IMR-90 (cell line): ENCODE results near the gene MARCHF2. TPM values are rescaled to one million over a fixed set of nuclear protein-coding genes. Genes with fewer than 3 reads are reported as not detected.

Experiments used
- ATAC-seq: fragments of 200-7000 bp; cut with Tn5 transposase; 2 replicates; pipeline ENCODE4 v1.9.1; 2020; ENCODE audit warnings: low read depth, mild to moderate bottlenecking, moderate library complexity
- BruUV-seq: library from RNA; stranded (reverse); fragments of 400-500 nt; replicated peaks from 2 replicates; lab custom pipeline; 2021; lab: Mats Ljungman, UMichigan
- CTCF ChIA-PET: fragments of 300-600 bp; formaldehyde crosslinking; extraction: SDS; loops from one replicate; lab custom pipeline; 2021; ENCODE audit warnings: antibody characterized with exemption; lab: Yijun Ruan, JAX
- POLR2A ChIA-PET: fragments of 300-600 bp; sonication (Branson Sonifier 250); formaldehyde crosslinking; loops from one replicate; lab custom pipeline; 2022; ENCODE audit warnings: antibody characterized with exemption; ENCODE audit not compliant: unreplicated experiment; lab: Charles Lee
- DNase-seq: peaks from one replicate; pipeline ENCODE4 v3.0.0; 2013
- H2AFZ ChIP-seq: replicated peaks from 2 replicates; pipeline ENCODE3; 2013; ENCODE audit warnings: low read length, mild to moderate bottlenecking; ENCODE audit not compliant: poor library complexity
- H2AK5ac ChIP-seq: 2 replicates; pipeline ENCODE4 v1.6.1; 2013; ENCODE audit warnings: low read depth, low read length, inconsistent platforms
- H2AK9ac ChIP-seq: replicated peaks from 2 replicates; pipeline ENCODE3; 2013; ENCODE audit warnings: mild to moderate bottlenecking, low read depth, low read length, moderate library complexity; ENCODE audit not compliant: poor library complexity
- H2BK120ac ChIP-seq: 2 replicates; pipeline ENCODE4 v1.6.1; 2013; ENCODE audit warnings: low read depth, low read length, inconsistent platforms
- H2BK15ac ChIP-seq: 3 replicates; pipeline ENCODE4 v1.6.1; 2013; ENCODE audit warnings: low read depth, low read length, inconsistent platforms
- H2BK20ac ChIP-seq: 2 replicates; pipeline ENCODE4 v1.6.1; 2013; ENCODE audit warnings: low read depth, mild to moderate bottlenecking, inconsistent platforms, low read length, moderate library complexity
- H2BK5ac ChIP-seq: 2 replicates; pipeline ENCODE4 v1.6.1; 2013; ENCODE audit warnings: mild to moderate bottlenecking, low read depth, low read length, inconsistent platforms; ENCODE audit not compliant: poor library complexity, severe bottlenecking
- H3K14ac ChIP-seq: replicated peaks from 2 replicates; pipeline ENCODE4 v1.6.1; 2013; ENCODE audit warnings: low read depth, low read length, inconsistent platforms
- H3K18ac ChIP-seq: 2 replicates; pipeline ENCODE4 v1.6.1; 2013; ENCODE audit warnings: low read depth, low read length, control low read depth
- H3K23ac ChIP-seq: 2 replicates; pipeline ENCODE4 v1.6.1; 2013; ENCODE audit warnings: low read depth, low read length, inconsistent platforms
- H3K27ac ChIP-seq: 2 replicates; pipeline ENCODE4 v1.5.1; 2013; ENCODE audit warnings: mild to moderate bottlenecking, control low read depth, low read length; ENCODE audit not compliant: insufficient read depth
- H3K27me3 ChIP-seq: 2 replicates; pipeline ENCODE4 v1.6.1; 2013; ENCODE audit warnings: low read length; ENCODE audit not compliant: control insufficient read depth, insufficient read depth
- H3K36me3 ChIP-seq: 2 replicates; pipeline ENCODE4 v1.6.1; 2013; ENCODE audit warnings: low read length, mixed read lengths; ENCODE audit not compliant: control insufficient read depth, insufficient read depth
- H3K4ac ChIP-seq: 2 replicates; pipeline ENCODE4 v1.6.1; 2013; ENCODE audit warnings: low read depth, low read length, inconsistent platforms
- H3K4me1 ChIP-seq: 2 replicates; pipeline ENCODE4 v1.6.1; 2013; ENCODE audit warnings: low read length, mixed read lengths; ENCODE audit not compliant: control insufficient read depth, insufficient read depth
- H3K4me2 ChIP-seq: 2 replicates; pipeline ENCODE4 v1.6.1; 2013; ENCODE audit warnings: low read depth, mild to moderate bottlenecking, control low read depth, low read length, moderate library complexity
- H3K4me3 ChIP-seq: 2 replicates; pipeline ENCODE4 v1.5.1; 2013; ENCODE audit warnings: low read depth, mild to moderate bottlenecking, control low read depth, low read length, moderate library complexity; ENCODE audit not compliant: insufficient read depth
- H3K56ac ChIP-seq: 2 replicates; pipeline ENCODE4 v1.6.1; 2013; ENCODE audit warnings: low read length, inconsistent platforms; ENCODE audit not compliant: insufficient read depth; ENCODE audit errors: extremely low read depth
- H3K79me1 ChIP-seq, 2 experiments: 2 replicates each; pipeline ENCODE4 v1.6.1; 2013; ENCODE audit warnings: low read length in 2 of 2, inconsistent platforms in 1 of 2, low read depth in 1 of 2
- H3K9ac ChIP-seq: 2 replicates; pipeline ENCODE4 v1.6.1; 2013; ENCODE audit warnings: low read depth, low read length, control low read depth
- H3K9me1 ChIP-seq: 2 replicates; pipeline ENCODE4 v1.6.1; 2013; ENCODE audit warnings: low read length, inconsistent platforms; ENCODE audit not compliant: insufficient read depth
- H3K9me3 ChIP-seq: 2 replicates; pipeline ENCODE4 v1.6.1; 2013; ENCODE audit warnings: low read length; ENCODE audit not compliant: control insufficient read depth, insufficient read depth
- H4K20me1 ChIP-seq: 2 replicates; pipeline ENCODE4 v1.6.1; 2013; ENCODE audit warnings: low read length, inconsistent platforms; ENCODE audit not compliant: insufficient read depth
- H4K5ac ChIP-seq: 2 replicates; pipeline ENCODE4 v1.6.1; 2013; ENCODE audit warnings: mild to moderate bottlenecking, low read depth, low read length, control low read depth
- H4K8ac ChIP-seq, 2 experiments: 2 replicates each; pipeline ENCODE4 v1.6.1; 2013; ENCODE audit warnings: low read depth in 2 of 2, low read length in 2 of 2, control low read depth in 1 of 2, inconsistent platforms in 1 of 2
- H4K91ac ChIP-seq: 2 replicates; pipeline ENCODE4 v1.6.1; 2013; ENCODE audit warnings: low read depth, low read length, inconsistent platforms; ENCODE audit not compliant: insufficient read depth
- BHLHE40 ChIP-seq: fragments of 150-350 bp; IDR thresholded peaks from 2 replicates; pipeline ENCODE4 v1.6.1; 2016; ENCODE audit warnings: mild to moderate bottlenecking, low read depth, low read length
- CEBPB ChIP-seq: IDR thresholded peaks from 2 replicates; pipeline ENCODE4 v1.6.1; 2012; ENCODE audit warnings: low read depth, low read length, improper control_type of control experiment
- CHD1 ChIP-seq: IDR thresholded peaks from 2 replicates; pipeline ENCODE4 v1.6.1; 2012; ENCODE audit warnings: low read depth, low read length, improper control_type of control experiment
- ELK1 ChIP-seq: fragments of 150-350 bp; IDR thresholded peaks from 2 replicates; pipeline ENCODE4 v1.6.1; 2016; ENCODE audit warnings: low read depth, mild to moderate bottlenecking, low read length, moderate library complexity, borderline replicate concordance
- FOS ChIP-seq: fragments of 150-350 bp; IDR thresholded peaks from 2 replicates; pipeline ENCODE4 v1.6.1; 2016; ENCODE audit warnings: low read depth, low read length
- MAFK ChIP-seq: IDR thresholded peaks from 2 replicates; pipeline ENCODE4 v1.6.1; 2012; ENCODE audit warnings: low read depth, low read length, improper control_type of control experiment
- MAZ ChIP-seq: IDR thresholded peaks from 2 replicates; pipeline ENCODE4 v1.6.1; 2012; ENCODE audit warnings: low read depth, mild to moderate bottlenecking, low read length, improper control_type of control experiment, moderate library complexity, borderline replicate concordance
- RAD21 ChIP-seq: IDR thresholded peaks from 2 replicates; pipeline ENCODE4 v1.6.1; 2012; ENCODE audit warnings: low read length, improper control_type of control experiment
- RCOR1 ChIP-seq: IDR thresholded peaks from 2 replicates; pipeline ENCODE4 v1.6.1; 2012; ENCODE audit warnings: mild to moderate bottlenecking, low read length, improper control_type of control experiment; ENCODE audit not compliant: insufficient replicate concordance
- SMC3 ChIP-seq: fragments of 150-350 bp; IDR thresholded peaks from 2 replicates; pipeline ENCODE4 v1.6.1; 2016; ENCODE audit warnings: low read depth, mild to moderate bottlenecking, antibody characterized with exemption, low read length, moderate library complexity
- USF2 ChIP-seq: fragments of 150-350 bp; IDR thresholded peaks from 2 replicates; pipeline ENCODE4 v1.6.1; 2017; ENCODE audit warnings: mild to moderate bottlenecking, antibody characterized with exemption, low read length, low read depth
- WGBS, 2 experiments: methylation state at CpG; one replicate each; pipeline versions ENCODE4 v1.1.5 to v1.1.7; 2013; ENCODE audit warnings: missing lambda C conversion rate in 2 of 2; ENCODE audit not compliant: insufficient read length in 1 of 2; ENCODE audit errors: extremely low coverage in 2 of 2; 5-methylcytosine and 5-hydroxymethylcytosine counted together
- dilution Hi-C: fragments of 300-500 bp; cut with HindIII; formaldehyde crosslinking; loops from one replicate; pipeline ENCODE4 v1.14.3; 2018; ENCODE audit warnings: low sequenced_read_pairs; ENCODE audit not compliant: unreplicated experiment
- in situ Hi-C: fragments of 300-500 bp; cut with MboI; formaldehyde crosslinking; loops from 3 replicates; pipeline ENCODE4 v1.14.3; 2019; ENCODE audit warnings: low sequenced_read_pairs, inconsistent platforms, mixed read lengths
- intact Hi-C: fragments of 100-400 bp; cut with micrococcal nuclease; formaldehyde crosslinking; loops from 2 replicates; pipeline ENCODE4 v1.10.0; 2022
- polyA plus RNA-seq, 3 experiments: library from polyadenylated mRNA; depleted of rRNA; stranded (reverse); fragments of >200 nt; gene quantifications; 2 replicates each; pipeline ENCODE4 v1.2.3, GENCODE V29; 2012; ENCODE audit warnings: low replicate concordance in 1 of 3
- total RNA-seq: library from RNA; depleted of rRNA; stranded (reverse); fragments of >200 nt; gene quantifications from 2 replicates; pipeline ENCODE4 v1.2.3, GENCODE V29; 2012

The MARCHF2 gene
- total and polyA plus RNA-seq, 2 of the 4 experiments (the other 2 are of a cell fraction), result 33.8 to 58.8 TPM

DNA sequence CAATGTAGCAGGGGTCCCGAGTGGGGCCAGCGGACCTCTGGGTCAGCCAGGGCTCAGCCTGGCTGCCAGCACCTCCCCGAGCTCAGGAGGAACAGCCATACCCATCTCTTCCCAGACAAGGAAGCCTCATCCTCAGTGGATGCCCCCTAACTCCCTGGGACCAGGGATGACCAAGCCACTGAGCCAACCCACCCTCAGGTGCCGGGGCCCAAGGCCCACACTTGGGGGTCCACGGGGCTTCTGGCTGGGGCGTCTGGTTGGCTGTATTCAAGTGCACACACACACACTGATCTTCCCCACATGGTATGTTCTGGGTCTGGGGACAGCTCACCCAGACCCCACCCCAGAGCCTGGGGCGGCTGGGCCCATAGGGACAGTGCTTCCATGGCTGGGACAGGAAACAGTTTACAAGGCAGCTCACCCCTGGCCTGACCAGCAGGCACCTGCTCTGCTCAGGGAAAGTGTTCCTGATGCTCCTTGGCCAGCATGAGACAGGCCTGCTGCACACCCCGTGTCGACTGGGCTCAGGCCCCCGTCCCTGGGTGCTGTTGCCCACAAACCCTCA lies 15.3 kb upstream of the MARCHF2 start:
- in situ Hi-C loops, result loop anchor here (5.0 kb wide), 1 partner anchor 41 kb away; no protein-coding TSS in a partner anchor
- H4K20me1 ChIP-seq, result peaks cover 71% of the 10 kb centered on the region

More for the DNA sequence above, 15.3 kb upstream of the MARCHF2 start:
- H2BK20ac ChIP-seq, result no peak overlapping the region
- H3K4ac ChIP-seq, result no peak overlapping the region
- peaks cover 40 to 71% of the 10 kb centered on the region in 2 experiments for H3K79me1 ChIP-seq
- H3K23ac ChIP-seq, result no peak overlapping the region
- H3K9me3 ChIP-seq, result no peaks in the 10 kb centered on the region
- H4K5ac ChIP-seq, result no peak overlapping the region
- H4K91ac ChIP-seq, result no peak overlapping the region
- H2AK5ac ChIP-seq, result 0 out of 2 replicates have a peak overlapping the region, but pooled peaks have one; percentile 69
- no peak overlapping the region for H3K18ac ChIP-seq
- H2BK5ac ChIP-seq, result no peak overlapping the region
- BruUV-seq, result no TSS peak
- no peak overlapping the region for H2AK9ac ChIP-seq
- H3K9ac ChIP-seq, result no peak overlapping the region
- peaks cover 11% of the 10 kb centered on the region for H3K4me1 ChIP-seq
- ATAC-seq (no peak), DNase-seq (no peak)
- ChIA-PET CTCF (no interaction called here), POLR2A (no interaction called here)
- no peak overlapping the region for H2BK120ac ChIP-seq
- no peak overlapping the region for H3K27ac ChIP-seq
- peaks cover 27% of the 10 kb centered on the region for H3K9me1 ChIP-seq
- no peak for TF ChIP-seq RCOR1
- no peak for TF ChIP-seq BHLHE40
- TF ChIP-seq FOS, result no peak
- no peak for TF ChIP-seq MAZ
- TF ChIP-seq SMC3, result no peak
- no peak for TF ChIP-seq CEBPB
- TF ChIP-seq ELK1, result no peak
- no peak for TF ChIP-seq CHD1
- TF ChIP-seq MAFK, result no peak
- TF ChIP-seq RAD21, result no peak
- TF ChIP-seq USF2, result no peak
- no peak overlapping the region for H3K4me2 ChIP-seq
- H3K36me3 ChIP-seq, result peaks cover 16% of the 10 kb centered on the region
- H2AFZ ChIP-seq, result no peak overlapping the region
- H4K8ac ChIP-seq, result no peak overlapping the region
- WGBS, 2 experiments, result 70% methylated on average over 2 of the region's 10 CpGs; no CpG with 5 or more reads in 1 of the 2 experiments
- intact Hi-C loops (no loop called here), dilution Hi-C loops (no loop called here)
- no peak overlapping the region for H3K56ac ChIP-seq
- no peak overlapping the region for H2BK15ac ChIP-seq
- H3K27me3 ChIP-seq, result no peaks in the 10 kb centered on the region
- no peak overlapping the region for H3K4me3 ChIP-seq
- H3K14ac ChIP-seq, result no peak overlapping the region
